ENCODE data around the gene SCAPER.
"Not testable (repeated sequence)": the region's sequence is repeated elsewhere in the genome, so short reads cannot be mapped to it uniquely, and the experiment has no call there.

DNA sequence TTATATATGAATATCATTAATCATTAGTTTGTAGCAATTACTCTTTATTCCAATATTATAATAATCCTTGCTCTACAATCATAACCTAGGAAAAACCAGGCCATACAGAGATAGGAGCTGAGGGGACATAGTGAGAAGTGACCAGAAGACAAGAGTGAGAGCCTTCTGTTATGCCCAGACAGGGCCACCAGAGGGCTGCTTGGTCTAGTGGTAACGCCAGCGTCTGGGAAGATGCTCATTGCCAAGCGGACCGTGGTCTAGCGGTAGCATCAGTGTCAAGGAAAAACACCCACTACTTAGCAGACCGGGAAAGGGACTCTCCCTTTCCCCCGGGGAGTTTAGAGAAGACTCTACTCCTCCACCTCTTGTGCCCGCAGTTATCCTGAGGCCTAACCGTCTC is 172.8 kb downstream of the SCAPER start:
- TF ChIP-seq YY1 (IDR thresholded peaks at IDR 0.05); GABPA (IDR thresholded peaks at IDR 0.05 in 1 of 2, conservative IDR thresholded peaks at IDR 0.05 in 1 of 2); TAF1 (conservative IDR thresholded peaks at IDR 0.05); EGR1 (IDR thresholded peaks at IDR 0.05; ENCODE audit: low read depth in 2 of 2); FOXA1 (IDR thresholded peaks at IDR 0.05); JUND (IDR thresholded peaks at IDR 0.05): not testable (repeated sequence)
- TF ChIP-seq, protein P1, sequence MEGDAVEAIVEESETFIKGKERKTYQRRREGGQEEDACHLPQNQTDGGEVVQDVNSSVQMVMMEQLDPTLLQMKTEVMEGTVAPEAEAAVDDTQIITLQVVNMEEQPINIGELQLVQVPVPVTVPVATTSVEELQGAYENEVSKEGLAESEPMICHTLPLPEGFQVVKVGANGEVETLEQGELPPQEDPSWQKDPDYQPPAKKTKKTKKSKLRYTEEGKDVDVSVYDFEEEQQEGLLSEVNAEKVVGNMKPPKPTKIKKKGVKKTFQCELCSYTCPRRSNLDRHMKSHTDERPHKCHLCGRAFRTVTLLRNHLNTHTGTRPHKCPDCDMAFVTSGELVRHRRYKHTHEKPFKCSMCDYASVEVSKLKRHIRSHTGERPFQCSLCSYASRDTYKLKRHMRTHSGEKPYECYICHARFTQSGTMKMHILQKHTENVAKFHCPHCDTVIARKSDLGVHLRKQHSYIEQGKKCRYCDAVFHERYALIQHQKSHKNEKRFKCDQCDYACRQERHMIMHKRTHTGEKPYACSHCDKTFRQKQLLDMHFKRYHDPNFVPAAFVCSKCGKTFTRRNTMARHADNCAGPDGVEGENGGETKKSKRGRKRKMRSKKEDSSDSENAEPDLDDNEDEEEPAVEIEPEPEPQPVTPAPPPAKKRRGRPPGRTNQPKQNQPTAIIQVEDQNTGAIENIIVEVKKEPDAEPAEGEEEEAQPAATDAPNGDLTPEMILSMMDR (IDR thresholded peaks at IDR 0.05; ENCODE audit: low read depth, low read length, missing input control), result not testable (repeated sequence)
- TF ChIP-seq, protein P2, sequence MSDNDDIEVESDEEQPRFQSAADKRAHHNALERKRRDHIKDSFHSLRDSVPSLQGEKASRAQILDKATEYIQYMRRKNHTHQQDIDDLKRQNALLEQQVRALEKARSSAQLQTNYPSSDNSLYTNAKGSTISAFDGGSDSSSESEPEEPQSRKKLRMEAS (IDR thresholded peaks at IDR 0.05), result not testable (repeated sequence)
- TF ChIP-seq, protein P3, sequence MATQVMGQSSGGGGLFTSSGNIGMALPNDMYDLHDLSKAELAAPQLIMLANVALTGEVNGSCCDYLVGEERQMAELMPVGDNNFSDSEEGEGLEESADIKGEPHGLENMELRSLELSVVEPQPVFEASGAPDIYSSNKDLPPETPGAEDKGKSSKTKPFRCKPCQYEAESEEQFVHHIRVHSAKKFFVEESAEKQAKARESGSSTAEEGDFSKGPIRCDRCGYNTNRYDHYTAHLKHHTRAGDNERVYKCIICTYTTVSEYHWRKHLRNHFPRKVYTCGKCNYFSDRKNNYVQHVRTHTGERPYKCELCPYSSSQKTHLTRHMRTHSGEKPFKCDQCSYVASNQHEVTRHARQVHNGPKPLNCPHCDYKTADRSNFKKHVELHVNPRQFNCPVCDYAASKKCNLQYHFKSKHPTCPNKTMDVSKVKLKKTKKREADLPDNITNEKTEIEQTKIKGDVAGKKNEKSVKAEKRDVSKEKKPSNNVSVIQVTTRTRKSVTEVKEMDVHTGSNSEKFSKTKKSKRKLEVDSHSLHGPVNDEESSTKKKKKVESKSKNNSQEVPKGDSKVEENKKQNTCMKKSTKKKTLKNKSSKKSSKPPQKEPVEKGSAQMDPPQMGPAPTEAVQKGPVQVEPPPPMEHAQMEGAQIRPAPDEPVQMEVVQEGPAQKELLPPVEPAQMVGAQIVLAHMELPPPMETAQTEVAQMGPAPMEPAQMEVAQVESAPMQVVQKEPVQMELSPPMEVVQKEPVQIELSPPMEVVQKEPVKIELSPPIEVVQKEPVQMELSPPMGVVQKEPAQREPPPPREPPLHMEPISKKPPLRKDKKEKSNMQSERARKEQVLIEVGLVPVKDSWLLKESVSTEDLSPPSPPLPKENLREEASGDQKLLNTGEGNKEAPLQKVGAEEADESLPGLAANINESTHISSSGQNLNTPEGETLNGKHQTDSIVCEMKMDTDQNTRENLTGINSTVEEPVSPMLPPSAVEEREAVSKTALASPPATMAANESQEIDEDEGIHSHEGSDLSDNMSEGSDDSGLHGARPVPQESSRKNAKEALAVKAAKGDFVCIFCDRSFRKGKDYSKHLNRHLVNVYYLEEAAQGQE (IDR thresholded peaks at IDR 0.05), result not testable (repeated sequence)
- peak in 1 of 2 donors; percentile 35 for TF ChIP-seq RAD21 (IDR thresholded peaks at IDR 0.05)
- TF ChIP-seq, protein P4, sequence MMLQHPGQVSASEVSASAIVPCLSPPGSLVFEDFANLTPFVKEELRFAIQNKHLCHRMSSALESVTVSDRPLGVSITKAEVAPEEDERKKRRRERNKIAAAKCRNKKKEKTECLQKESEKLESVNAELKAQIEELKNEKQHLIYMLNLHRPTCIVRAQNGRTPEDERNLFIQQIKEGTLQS (IDR thresholded peaks at IDR 0.05), result not testable (repeated sequence)
